ENCODE data around the gene TAS2R13.

TAS2R13 gene

DNA sequence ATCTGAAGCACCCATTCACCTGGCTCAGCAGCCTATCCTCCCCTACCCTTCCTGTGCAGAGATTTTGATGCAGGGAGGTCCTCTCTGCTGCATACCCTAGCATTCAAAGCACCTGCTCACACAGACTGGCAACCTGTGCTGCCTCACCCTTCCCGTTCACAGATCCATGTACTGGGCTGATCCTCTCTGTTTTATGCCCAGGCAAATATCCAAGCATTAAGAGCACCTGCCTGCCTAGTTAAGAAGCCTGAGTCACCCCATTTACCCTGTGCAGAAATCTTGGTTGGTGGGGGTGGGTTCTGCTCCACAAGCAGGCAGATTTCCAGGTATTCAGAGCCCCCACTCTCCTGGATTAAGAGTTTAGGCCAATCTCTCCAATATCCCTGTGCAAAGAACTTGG, 8.4 kb downstream of the TAS2R13 start:
- Histone ChIP-seq H3K9me3 (ENCODE audit: control insufficient read depth, insufficient read depth, low read depth, low read length) (no peaks in the 10 kb centered on the region), H3K4me3 (ENCODE audit: low read depth, low read length) (no peak overlapping the region), H3K27ac (ENCODE audit: extremely low read depth, low read depth, low read length) (no peak overlapping the region), H3K36me3 (ENCODE audit: control insufficient read depth in 2 of 2, insufficient read depth in 1 of 2, low read length in 2 of 2) (no peaks in the 10 kb centered on the region), H3K4me1 (ENCODE audit: control insufficient read depth, insufficient read depth, low read length) (no peaks in the 10 kb centered on the region)
- POLR2A ChIA-PET, result no interaction called here
- TF ChIP-seq ZNF629 (tag by site-specific recombination; IDR thresholded peaks at IDR 0.05) (no peak), ZNF624 (tag by site-specific recombination; IDR thresholded peaks at IDR 0.05) (no peak), ZSCAN23 (tag by site-specific recombination; IDR thresholded peaks at IDR 0.05) (no peak), REPIN1 (tag by site-specific recombination; IDR thresholded peaks at IDR 0.05; ENCODE audit: low read depth) (no peak), HIC1 (tag by site-specific recombination; IDR thresholded peaks at IDR 0.05) (no peak), ZNF518A (tag by site-specific recombination; conservative IDR thresholded peaks at IDR 0.05; ENCODE audit: low read depth) (no peak)
- CTCF ChIA-PET, result interaction anchor here (0.5 to 0.7 kb wide), 2 partner anchors 347 to 1803 kb away, joined by 3 to 4 read pairs; no protein-coding TSS in a partner anchor

DNA sequence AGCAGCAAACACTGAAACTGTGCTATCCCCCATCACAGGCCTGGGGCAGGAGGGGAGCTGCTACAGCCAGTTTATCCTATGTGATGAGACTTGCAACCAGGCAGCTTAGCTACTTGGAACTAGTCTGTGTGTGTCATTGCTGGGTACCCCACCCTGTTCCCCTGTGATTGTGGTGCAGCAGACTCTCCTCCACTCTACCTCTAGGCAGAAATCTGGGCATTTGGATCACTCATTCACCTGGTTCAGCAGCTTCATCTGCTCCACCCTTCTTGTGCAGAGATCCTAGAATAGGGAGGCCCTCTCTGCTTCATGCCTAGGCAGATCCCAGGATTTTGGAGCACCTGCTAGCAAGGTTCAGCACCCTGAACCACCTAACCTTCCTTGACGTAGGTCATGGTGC, 8.8 kb downstream of the TAS2R13 start:
- CTCF ChIA-PET, result interaction anchor here (0.5 kb wide), 1 partner anchor 347 kb away, joined by 3 read pairs; no protein-coding TSS in a partner anchor
- Histone ChIP-seq H3K36me3 (ENCODE audit: control insufficient read depth in 2 of 2, insufficient read depth in 1 of 2, low read length in 2 of 2) (no peaks in the 10 kb centered on the region), H3K4me1 (ENCODE audit: control insufficient read depth, insufficient read depth, low read length) (no peaks in the 10 kb centered on the region), H3K27ac (ENCODE audit: extremely low read depth, low read depth, low read length) (no peak overlapping the region), H3K9me3 (ENCODE audit: control insufficient read depth, insufficient read depth, low read depth, low read length) (no peaks in the 10 kb centered on the region), H3K4me3 (ENCODE audit: low read depth, low read length) (no peak overlapping the region)
- TF ChIP-seq ZNF16 (tag by site-specific recombination; IDR thresholded peaks at IDR 0.05; ENCODE audit: low read depth), result no peak
- TF ChIP-seq ZNF433 (tag by site-specific recombination; IDR thresholded peaks at IDR 0.05; ENCODE audit: low read depth), result no peak
- TF ChIP-seq ZNF792 (tag by site-specific recombination; IDR thresholded peaks at IDR 0.05), result no peak
- TF ChIP-seq ZNF157 (tag by site-specific recombination; IDR thresholded peaks at IDR 0.05), result no peak
- TF ChIP-seq, protein P1, sequence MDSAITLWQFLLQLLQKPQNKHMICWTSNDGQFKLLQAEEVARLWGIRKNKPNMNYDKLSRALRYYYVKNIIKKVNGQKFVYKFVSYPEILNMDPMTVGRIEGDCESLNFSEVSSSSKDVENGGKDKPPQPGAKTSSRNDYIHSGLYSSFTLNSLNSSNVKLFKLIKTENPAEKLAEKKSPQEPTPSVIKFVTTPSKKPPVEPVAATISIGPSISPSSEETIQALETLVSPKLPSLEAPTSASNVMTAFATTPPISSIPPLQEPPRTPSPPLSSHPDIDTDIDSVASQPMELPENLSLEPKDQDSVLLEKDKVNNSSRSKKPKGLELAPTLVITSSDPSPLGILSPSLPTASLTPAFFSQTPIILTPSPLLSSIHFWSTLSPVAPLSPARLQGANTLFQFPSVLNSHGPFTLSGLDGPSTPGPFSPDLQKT (IDR thresholded peaks at IDR 0.05; ENCODE audit: borderline replicate concordance, low read depth, low read length), result no peak
- TF ChIP-seq SP2 (tag by site-specific recombination; IDR thresholded peaks at IDR 0.05), result no peak
- TF ChIP-seq ZNF585B (tag by site-specific recombination; IDR thresholded peaks at IDR 0.05), result no peak
- TF ChIP-seq ZNF423 (tag by site-specific recombination; IDR thresholded peaks at IDR 0.05), result no peak
- TF ChIP-seq ZNF621 (tag by site-specific recombination; IDR thresholded peaks at IDR 0.05), result no peak
- TF ChIP-seq HOXD13 (CRISPR knock-in tag; IDR thresholded peaks at IDR 0.05; ENCODE audit: borderline replicate concordance), result no peak
- POLR2A ChIA-PET, result no interaction called here

Measured in HEK293 (cell line).